DND-41 (cell line): Measurements from ENCODE around the gene LCT.

Experiments
- ATAC-seq: fragments of 200-7000 bp; cut with Tn5 transposase; 3 replicates; pipeline ENCODE4 v1.9.1; 2021; ENCODE audit warnings: low read depth; ENCODE audit not compliant: insufficient read depth
- DNase-seq: peaks from one replicate; pipeline ENCODE4 v3.0.0-alpha.2; 2020
- H2AFZ ChIP-seq: 2 replicates; pipeline ENCODE4 v1.6.0; 2012; ENCODE audit warnings: low read depth, low read length
- H3K27ac ChIP-seq: 2 replicates; pipeline ENCODE4 v1.5.1; 2012; ENCODE audit warnings: low read length, inconsistent platforms
- H3K27me3 ChIP-seq: fragments of 200-600 bp; sonication (generic); 2 replicates; pipeline ENCODE4 v1.6.0; 2012; ENCODE audit warnings: low read length, mild to moderate bottlenecking, inconsistent platforms; ENCODE audit not compliant: insufficient read depth, poor library complexity
- H3K36me3 ChIP-seq: 2 replicates; pipeline ENCODE4 v1.5.1; 2012; ENCODE audit warnings: low read length, inconsistent platforms; ENCODE audit not compliant: insufficient read depth
- H3K4me1 ChIP-seq: 2 replicates; pipeline ENCODE4 v1.5.1; 2012; ENCODE audit warnings: mild to moderate bottlenecking, low read length; ENCODE audit not compliant: insufficient read depth
- H3K4me2 ChIP-seq: 2 replicates; pipeline ENCODE4 v1.6.0; 2012; ENCODE audit warnings: mild to moderate bottlenecking, moderate library complexity, low read length, inconsistent platforms; ENCODE audit not compliant: insufficient read depth
- H3K4me3 ChIP-seq, 2 experiments: fragments of 200-600 bp in 1 of 2; shearing (Covaris generic) in 1 of 2; 2 replicates each; pipeline ENCODE4 v1.5.1; 2012 to 2016; ENCODE audit warnings: inconsistent platforms in 2 of 2, low read length in 2 of 2, mild to moderate bottlenecking in 2 of 2, low read depth in 1 of 2, moderate library complexity in 1 of 2
- H3K79me2 ChIP-seq: 2 replicates; pipeline ENCODE4 v1.6.0; 2012; ENCODE audit warnings: low read length, inconsistent platforms; ENCODE audit not compliant: insufficient read depth
- H3K9ac ChIP-seq: 2 replicates; pipeline ENCODE4 v1.6.0; 2012; ENCODE audit warnings: low read depth, mild to moderate bottlenecking, inconsistent platforms, low read length, moderate library complexity
- H3K9me3 ChIP-seq: 2 replicates; pipeline ENCODE4 v1.5.1; 2012; ENCODE audit warnings: low read length, moderate library complexity, mild to moderate bottlenecking, inconsistent platforms; ENCODE audit not compliant: insufficient read depth, severe bottlenecking
- H4K20me1 ChIP-seq: 2 replicates; pipeline ENCODE4 v1.6.0; 2012; ENCODE audit warnings: low read length; ENCODE audit not compliant: insufficient read depth
- CTCF ChIP-seq: IDR thresholded peaks from 2 replicates; pipeline ENCODE4 v1.5.1; 2012; ENCODE audit warnings: borderline replicate concordance, low read length, moderate library complexity, mild to moderate bottlenecking; ENCODE audit not compliant: poor library complexity, severe bottlenecking; ENCODE audit errors: extremely low read depth
- EZH2 ChIP-seq: IDR thresholded peaks from 3 replicates; pipeline ENCODE4 v1.6.1; 2012; ENCODE audit warnings: borderline replicate concordance, low read depth, mild to moderate bottlenecking, moderate library complexity, low read length, inconsistent platforms; ENCODE audit not compliant: severe bottlenecking

LCT gene

GRCh38 chr2:135832891-135833290, 4.1 kb downstream of the LCT start:
- no peak overlapping the region for H3K4me2 ChIP-seq
- DNase-seq (no peak), ATAC-seq (no peak)
- peaks cover 20% of the 10 kb centered on the region; the same call in 1 of the 2 replicates for H3K36me3 ChIP-seq
- H3K9ac ChIP-seq: no peak overlapping the region; the same call in 1 of the 2 replicates
- no peaks in the 10 kb centered on the region for H3K27me3 ChIP-seq
- no peak for TF ChIP-seq EZH2
- no peak for TF ChIP-seq CTCF
- H3K79me2 ChIP-seq: peaks cover 5% of the 10 kb centered on the region; the same call in 1 of the 2 replicates
- H2AFZ ChIP-seq: no peak overlapping the region
- H3K4me1 ChIP-seq: peaks cover 28% of the 10 kb centered on the region
- peak overlapping the region; percentile 24; the same call in 1 of the 2 replicates for H3K27ac ChIP-seq
- H3K4me3 ChIP-seq: no peak overlapping the region
- no peaks in the 10 kb centered on the region for H4K20me1 ChIP-seq
- H3K9me3 ChIP-seq: no peaks in the 10 kb centered on the region

GRCh38 chr2:135831180-135831812, 5.7 kb downstream of the LCT start:
- Histone ChIP-seq H3K9ac (no peak overlapping the region), H3K4me2 (no peak overlapping the region), H3K4me1 (peaks cover 35% of the 10 kb centered on the region), H3K4me3 (no peak overlapping the region), H3K27me3 (no peaks in the 10 kb centered on the region), H3K27ac (peak overlapping the region; percentile 47; the same call in 1 of the 2 replicates), H2AFZ (no peak overlapping the region), H3K9me3 (no peaks in the 10 kb centered on the region), H3K79me2 (peaks cover 19% of the 10 kb centered on the region), H4K20me1 (no peaks in the 10 kb centered on the region), H3K36me3 (peaks cover 17% of the 10 kb centered on the region; the same call in 1 of the 2 replicates)
- DNase-seq (peak; percentile 3), ATAC-seq (no peak)
- TF ChIP-seq EZH2: no peak
- TF ChIP-seq CTCF: no peak

- Histone ChIP-seq H3K9ac (no peak overlapping the region), H3K27me3 (no peaks in the 10 kb centered on the region), H3K4me3 (no peak overlapping the region), H3K4me2 (no peak overlapping the region), H3K9me3 (no peaks in the 10 kb centered on the region), H4K20me1 (no peaks in the 10 kb centered on the region), H2AFZ (no peak overlapping the region), H3K36me3 (peaks cover 17% of the 10 kb centered on the region; the same call in 1 of the 2 replicates), H3K79me2 (peaks cover 19% of the 10 kb centered on the region), H3K27ac (peak overlapping the region; percentile 43), H3K4me1 (peaks cover 36% of the 10 kb centered on the region)
- TF ChIP-seq CTCF: no peak
- TF ChIP-seq EZH2: no peak
- DNase-seq (peak; percentile 5), ATAC-seq (no peak)
Observed at GRCh38 chr2:135829378-135830135, 7.4 kb downstream of the LCT start.
